ENCODE data around the gene TLCD3A. TPM values are rescaled to one million over a fixed set of nuclear protein-coding genes. Genes with fewer than 3 reads are reported as not detected.
"Not testable (repeated sequence)": the region's sequence is repeated elsewhere in the genome, so short reads cannot be mapped to it uniquely, and the experiment has no call there.

Gene TLCD3A
- polyA plus RNA-seq (ENCODE audit: insufficient read length in 4 of 4) = 10 to 100 TPM; 23.1 to 29.2 (median 25.4) TPM

- DNase-seq (ENCODE audit: low read depth in 4 of 4, low spot score in 3 of 4) = peak in 2 of 4 donors; percentile 29 to 33
These were observed at the start of gene TLCD3A for GRCh38 chr17:732067-732901. Gene TLCD3A, plus strand, starts transcription at chr17:732596. Its CDS starts 52 bp downstream, at chr17:732648.

- no peak for DNase-seq (ENCODE audit: low read depth in 4 of 4, low spot score in 3 of 4)
These were observed 49.4 kb upstream of the TLCD3A start for GRCh38 chr17:683040-683439.

GRCh38 chr17:683499-684254 is 48.7 kb upstream of the TLCD3A start:
- no peak for DNase-seq (ENCODE audit: low read depth in 4 of 4, low spot score in 3 of 4)

- no peak for DNase-seq (ENCODE audit: low read depth in 4 of 4, low spot score in 3 of 4)
These were observed 47.4 kb upstream of the TLCD3A start for GRCh38 chr17:685006-685405.

GRCh38 chr17:688100-688989 is 44.1 kb upstream of the TLCD3A start:
- no peak for DNase-seq (ENCODE audit: low read depth in 4 of 4, low spot score in 3 of 4)

- DNase-seq (ENCODE audit: low read depth in 4 of 4, low spot score in 3 of 4) = no peak
These were observed 42.7 kb upstream of the TLCD3A start for GRCh38 chr17:689556-690275.

- DNase-seq (ENCODE audit: low read depth in 4 of 4, low spot score in 3 of 4) = no peak
These were observed 42.0 kb upstream of the TLCD3A start for GRCh38 chr17:690361-690760.

- DNase-seq (ENCODE audit: low read depth in 4 of 4, low spot score in 3 of 4) = no peak
These were observed 41.0 kb upstream of the TLCD3A start for GRCh38 chr17:691423-691822.

GRCh38 chr17:692116-692515 is 40.3 kb upstream of the TLCD3A start:
- no peak for DNase-seq (ENCODE audit: low read depth in 4 of 4, low spot score in 3 of 4)

GRCh38 chr17:693791-694638 is 38.4 kb upstream of the TLCD3A start:
- DNase-seq (ENCODE audit: low read depth in 4 of 4, low spot score in 3 of 4) = no peak

- no peak for DNase-seq (ENCODE audit: low read depth in 4 of 4, low spot score in 3 of 4)
These were observed 36.0 kb upstream of the TLCD3A start for GRCh38 chr17:696369-696768.

- DNase-seq (ENCODE audit: low read depth in 4 of 4, low spot score in 3 of 4) = no peak
These were observed 34.7 kb upstream of the TLCD3A start for GRCh38 chr17:697682-698081.

GRCh38 chr17:698096-698495 is 34.3 kb upstream of the TLCD3A start:
- not testable (repeated sequence) for DNase-seq (ENCODE audit: low read depth in 4 of 4, low spot score in 3 of 4)

- no peak for DNase-seq (ENCODE audit: low read depth in 4 of 4, low spot score in 3 of 4)
These were observed 33.1 kb upstream of the TLCD3A start for GRCh38 chr17:699345-699744.

- DNase-seq (ENCODE audit: low read depth in 4 of 4, low spot score in 3 of 4) = no peak
These were observed 31.8 kb upstream of the TLCD3A start for GRCh38 chr17:700504-701094.

- no peak for DNase-seq (ENCODE audit: low read depth in 4 of 4, low spot score in 3 of 4)
These were observed 29.1 kb upstream of the TLCD3A start for GRCh38 chr17:703081-703875.

- DNase-seq (ENCODE audit: low read depth in 4 of 4, low spot score in 3 of 4) = no peak
These were observed 28.1 kb upstream of the TLCD3A start for GRCh38 chr17:704111-704864.
